GM19351 (cell line): ENCODE data around the gene CPSF7.
"Not testable (repeated sequence)": the region's sequence is repeated elsewhere in the genome, so short reads cannot be mapped to it uniquely, and the experiment has no call there.

Experiments used
- ATAC-seq: cut with Tn5 transposase; IDR thresholded peaks from one replicate; pipeline ENCODE4 v1.9.1; 2021; ENCODE audit warnings: mild to moderate bottlenecking, moderate library complexity; ENCODE audit not compliant: unreplicated experiment

CPSF7 gene, protein sequence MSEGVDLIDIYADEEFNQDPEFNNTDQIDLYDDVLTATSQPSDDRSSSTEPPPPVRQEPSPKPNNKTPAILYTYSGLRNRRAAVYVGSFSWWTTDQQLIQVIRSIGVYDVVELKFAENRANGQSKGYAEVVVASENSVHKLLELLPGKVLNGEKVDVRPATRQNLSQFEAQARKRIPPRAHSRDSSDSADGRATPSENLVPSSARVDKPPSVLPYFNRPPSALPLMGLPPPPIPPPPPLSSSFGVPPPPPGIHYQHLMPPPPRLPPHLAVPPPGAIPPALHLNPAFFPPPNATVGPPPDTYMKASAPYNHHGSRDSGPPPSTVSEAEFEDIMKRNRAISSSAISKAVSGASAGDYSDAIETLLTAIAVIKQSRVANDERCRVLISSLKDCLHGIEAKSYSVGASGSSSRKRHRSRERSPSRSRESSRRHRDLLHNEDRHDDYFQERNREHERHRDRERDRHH

DNA sequence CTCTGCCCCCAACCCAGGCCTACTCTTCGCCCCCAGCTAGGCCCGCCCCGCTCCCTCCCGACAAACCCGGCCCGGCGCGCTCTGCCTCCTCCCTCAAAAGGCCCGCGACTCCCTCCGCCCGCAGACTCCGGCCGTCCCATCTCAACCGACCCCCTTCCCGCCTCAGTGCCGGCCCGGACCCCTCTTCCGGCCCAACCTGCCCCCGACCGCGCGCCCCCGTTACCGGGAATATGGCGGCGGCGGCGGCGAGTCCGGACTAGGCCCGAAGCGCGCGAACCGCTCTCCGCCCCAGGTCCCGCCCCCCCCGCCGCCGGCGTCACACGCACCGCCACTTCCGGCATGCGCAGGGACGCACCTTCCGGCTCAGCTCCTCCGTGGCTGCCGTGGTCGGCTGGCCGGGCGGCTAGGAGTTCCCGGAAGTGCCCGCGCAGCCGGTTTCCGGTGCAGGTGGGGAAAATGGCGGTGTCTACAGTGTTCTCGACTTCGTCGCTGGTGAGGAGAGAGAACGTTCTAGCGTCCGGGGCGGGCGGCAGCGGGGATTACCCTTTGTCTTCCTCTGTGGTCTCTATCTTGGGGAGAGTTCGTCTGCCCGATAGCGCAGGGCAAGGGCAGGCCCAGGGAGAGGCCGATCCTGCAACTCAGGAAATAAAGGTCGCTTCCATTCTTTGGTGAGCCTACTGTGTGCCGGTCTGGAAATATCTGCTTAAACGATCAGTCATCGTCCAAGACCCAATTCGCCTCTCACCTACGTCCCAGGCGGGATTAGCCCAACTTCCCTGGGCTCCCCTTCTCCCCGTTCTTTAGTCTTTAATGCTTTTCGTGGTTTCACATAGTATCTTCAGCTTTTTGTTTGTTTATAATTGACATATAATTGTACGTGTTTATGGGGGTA lies at the start of gene CPSF7, which contains the start of gene SDHAF2:
TSS of gene CPSF7 (minus strand) at position 285 of the 892 bp plus-strand sequence. CDS start 740 bp downstream, outside the sequence.
TSS of gene SDHAF2 (plus strand) at position 434 of the 892 bp plus-strand sequence. CDS start at position 457, 23 bp downstream.
- peak; percentile 91 for ATAC-seq

DNA sequence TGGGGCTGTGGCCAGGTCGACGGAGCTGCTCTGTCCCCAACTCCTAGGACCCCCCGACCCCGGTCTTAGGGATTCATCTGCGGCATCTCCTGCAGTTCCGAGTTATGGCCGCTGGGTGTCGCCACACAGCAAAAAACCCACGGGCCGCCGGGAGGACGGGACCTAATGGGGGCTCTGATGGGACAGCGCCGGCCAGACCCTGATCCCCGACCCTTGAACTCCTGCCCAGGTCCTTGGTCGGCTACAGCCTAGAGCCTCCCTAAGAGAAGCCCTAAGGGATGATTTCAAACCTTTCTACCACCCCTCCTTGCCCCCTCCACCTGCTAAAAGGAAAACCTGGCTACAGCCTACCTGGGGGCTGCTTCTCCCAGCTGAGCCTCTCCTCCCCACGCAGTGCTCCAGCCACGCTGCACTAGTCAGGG lies 48.0 kb upstream of the CPSF7 start:
- ATAC-seq = no peak

DNA sequence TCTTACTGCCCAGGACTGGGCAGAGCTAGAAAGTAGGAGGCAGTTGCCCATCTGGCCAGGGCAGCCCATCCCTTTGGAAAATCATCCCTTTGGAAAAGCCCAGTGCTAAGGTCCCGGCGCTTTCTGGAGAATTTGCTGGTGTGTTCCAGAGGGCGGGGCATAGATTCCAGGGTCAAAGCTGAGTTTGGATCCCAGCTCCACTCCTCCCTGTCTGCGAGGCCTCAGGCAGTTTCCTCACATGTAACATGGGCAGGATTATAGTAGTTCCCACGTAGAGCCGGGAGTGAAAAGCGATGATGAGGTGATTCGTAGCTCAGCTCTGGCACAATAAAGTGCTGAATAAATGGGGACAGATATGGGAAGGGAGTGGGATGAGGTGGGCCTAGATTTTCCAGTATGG lies 47.4 kb upstream of the CPSF7 start:
- ATAC-seq = no peak

DNA sequence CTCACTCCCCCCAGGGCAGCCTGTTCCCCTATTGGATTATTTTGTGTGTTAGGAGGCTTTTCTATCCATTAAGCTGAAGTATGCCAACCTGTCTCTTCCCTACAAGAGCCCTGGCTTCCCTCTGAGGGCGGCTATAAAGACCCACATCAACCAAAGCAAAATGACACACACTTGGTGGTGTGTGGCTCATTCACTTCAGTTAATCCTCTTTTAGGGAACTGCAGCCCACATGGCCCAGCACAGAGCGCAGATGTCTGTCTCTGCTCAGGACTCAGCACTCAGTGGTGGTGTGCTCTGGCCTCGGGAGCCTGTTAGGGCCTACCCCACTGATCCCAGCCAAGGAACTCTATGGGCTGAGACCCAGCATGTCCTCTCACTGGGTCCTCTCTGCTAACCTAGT lies 46.6 kb upstream of the CPSF7 start:
- ATAC-seq = no peak

DNA sequence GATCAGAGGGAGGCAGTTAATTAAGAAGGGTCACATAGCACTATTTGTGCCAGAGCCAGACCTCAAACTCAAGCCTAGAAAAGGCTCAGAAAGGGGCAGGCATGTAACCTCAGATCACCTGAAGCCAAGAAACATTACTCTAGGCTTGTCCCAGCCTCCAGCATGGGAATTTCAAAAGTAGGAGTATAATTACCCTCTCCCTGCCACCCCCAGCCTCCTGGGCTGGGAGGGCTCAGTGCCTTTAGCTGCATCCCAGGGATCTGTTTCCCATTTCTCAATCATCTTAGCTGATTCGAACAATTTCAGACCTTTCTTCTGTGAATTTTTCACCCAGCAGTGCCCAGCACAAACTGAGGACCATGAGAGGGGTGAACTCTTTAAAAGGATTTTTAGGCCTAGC lies 45.7 kb upstream of the CPSF7 start:
- ATAC-seq = no peak

DNA sequence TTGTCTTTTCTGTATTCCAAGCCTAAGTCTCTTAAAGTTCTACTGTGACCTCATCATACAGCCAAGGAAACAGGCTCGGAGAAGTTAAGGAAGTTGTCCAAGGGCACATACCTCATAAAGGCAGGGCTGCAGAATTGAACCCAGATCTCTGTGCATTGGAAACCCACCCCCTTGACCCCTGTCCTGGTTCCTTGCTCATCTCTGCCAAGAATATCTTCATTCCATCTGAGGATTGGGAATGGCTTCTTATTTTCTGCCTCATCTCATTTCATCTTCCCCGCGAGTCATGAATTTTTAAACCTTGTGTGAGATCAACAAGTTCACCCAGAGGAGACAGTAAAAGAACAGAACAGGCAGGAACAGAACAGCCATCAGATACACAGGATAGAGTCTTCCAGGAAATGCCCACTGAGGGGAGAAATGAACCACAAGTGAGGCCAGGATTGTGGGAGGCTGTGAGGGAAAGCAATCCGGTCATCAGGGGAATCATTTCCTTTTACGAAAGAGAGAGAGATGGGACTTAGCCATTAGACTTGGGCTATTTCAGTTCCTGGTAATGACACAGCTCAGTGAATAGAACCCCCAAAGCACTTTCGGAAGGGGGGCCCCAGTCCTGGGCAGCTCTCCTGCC lies 44.4 kb upstream of the CPSF7 start:
- no peak for ATAC-seq

DNA sequence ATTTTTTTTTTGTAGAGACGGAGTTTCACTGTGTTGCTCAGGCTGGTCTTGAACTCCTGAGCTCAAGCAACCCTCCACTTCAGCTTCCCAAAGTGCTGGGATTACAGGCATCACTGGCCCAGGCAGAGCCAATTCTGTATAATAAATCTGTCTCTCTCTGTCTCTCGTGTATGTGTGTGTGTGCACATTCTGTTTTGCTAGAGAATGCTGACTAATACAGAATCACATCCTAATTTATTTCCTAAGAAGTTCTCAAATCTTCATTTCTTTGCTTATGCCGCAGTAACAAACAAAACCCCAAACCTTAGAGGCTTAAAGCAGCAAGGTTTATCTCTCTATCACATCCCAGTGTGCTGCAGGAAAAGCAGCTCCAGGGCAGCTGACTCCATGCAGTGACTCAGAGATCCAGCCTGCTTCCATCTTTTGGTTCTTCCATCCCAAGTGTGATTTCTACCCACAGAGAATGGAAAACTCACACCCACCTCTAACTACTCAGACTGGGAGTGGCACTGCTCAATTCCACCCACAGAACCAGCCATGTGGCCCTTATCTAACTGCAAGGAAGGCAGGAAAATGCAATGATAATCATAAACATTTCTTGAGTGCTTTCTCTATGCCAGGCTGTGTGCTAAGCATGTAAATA lies 43.7 kb upstream of the CPSF7 start:
- ATAC-seq = no peak

DNA sequence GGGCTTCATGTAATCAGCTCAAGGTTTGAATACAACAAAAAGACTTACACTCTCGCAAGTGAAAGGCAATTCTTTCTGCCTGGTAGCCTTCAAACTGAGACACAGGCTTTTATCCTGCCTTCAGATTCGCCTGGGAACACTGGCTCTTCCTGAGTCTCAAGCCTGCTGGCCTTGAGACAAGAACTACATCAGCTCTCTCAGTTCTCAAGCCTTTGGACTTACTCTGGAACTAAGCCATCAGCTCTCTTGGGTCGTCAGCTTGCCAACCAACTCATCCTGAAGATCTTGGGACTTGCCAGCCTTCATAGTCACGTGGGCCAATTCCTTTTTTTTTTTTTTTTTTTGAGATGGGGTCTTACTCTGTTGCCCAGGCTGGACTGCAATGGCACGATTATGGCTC lies 43.1 kb upstream of the CPSF7 start:
- no peak for ATAC-seq

DNA sequence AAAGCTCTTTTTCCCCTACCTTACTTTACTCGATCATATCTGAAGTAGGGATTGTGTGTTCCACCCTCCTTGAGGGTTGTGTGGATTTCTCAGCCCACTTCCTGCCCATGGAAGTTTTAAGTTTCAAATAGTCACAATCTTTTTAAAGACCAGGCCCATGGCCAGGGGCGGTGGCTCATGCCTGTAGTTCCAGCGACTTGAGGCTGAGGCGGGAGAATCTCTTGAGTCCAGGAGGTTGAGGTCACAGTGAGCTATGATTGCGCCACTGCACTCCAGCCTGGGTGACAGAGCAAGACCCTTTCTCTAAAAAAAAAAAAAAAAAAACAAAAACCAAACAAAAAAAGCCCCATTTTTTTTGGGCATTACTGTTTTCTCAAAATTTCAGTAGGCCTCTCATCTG lies 42.5 kb upstream of the CPSF7 start:
- no peak for ATAC-seq

DNA sequence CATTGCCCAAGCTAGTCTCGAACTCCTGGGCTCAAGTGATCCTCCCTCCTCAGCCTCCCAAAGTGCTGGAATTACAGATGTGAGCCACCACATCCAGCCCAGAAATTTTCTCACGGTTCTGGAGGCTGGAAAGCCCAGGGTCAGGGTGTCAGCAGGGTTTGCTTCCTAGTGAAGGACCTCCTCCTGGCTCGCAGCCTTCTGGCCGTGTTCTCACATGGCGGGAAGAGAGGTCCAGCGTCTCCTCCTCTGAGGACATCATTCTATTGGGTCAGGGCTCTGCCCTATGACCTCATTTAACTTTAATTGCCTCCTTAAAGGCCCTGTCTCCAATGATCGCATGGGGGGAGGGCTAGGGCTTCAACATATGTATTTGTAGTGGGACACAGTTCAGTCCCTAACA lies 38.2 kb upstream of the CPSF7 start:
- ATAC-seq = no peak

DNA sequence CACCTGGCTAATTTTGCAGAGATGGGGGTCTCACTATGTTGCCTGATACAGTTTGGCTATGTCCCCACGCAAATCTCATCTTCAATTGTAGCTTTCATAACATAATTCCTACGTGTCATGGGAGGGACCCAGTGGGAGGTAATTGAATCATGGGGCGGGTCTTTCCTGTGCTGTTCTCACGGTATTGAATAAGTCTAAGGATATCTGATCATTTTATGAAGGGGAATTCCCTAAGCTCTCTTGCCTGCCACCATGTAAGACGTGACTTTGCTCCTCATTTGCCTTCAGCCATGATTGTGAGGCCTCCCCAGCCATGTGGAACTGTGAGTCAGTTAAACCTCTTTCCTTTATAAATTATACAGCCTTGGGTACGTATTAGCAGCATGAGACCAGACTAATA lies 37.8 kb upstream of the CPSF7 start:
- ATAC-seq = not testable (repeated sequence)

DNA sequence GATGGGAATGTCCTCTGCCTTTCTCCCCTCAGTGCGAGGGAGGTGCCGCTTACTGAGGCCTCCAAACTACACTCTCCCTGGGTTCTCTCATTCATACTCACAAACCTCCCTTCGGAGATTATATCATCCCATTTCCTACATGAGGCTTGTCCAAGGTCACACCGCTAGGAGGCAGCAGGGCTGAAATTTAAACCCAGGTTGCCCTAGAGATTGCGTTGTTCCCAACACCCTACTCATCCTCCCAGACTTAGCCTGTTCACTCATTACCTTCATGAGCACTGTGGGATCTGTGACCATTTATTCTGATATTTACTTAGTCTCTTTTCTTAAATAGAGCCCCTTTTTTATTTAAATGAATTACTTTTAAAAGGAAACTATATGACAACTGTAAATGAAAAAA lies 31.2 kb upstream of the CPSF7 start:
- no peak for ATAC-seq

DNA sequence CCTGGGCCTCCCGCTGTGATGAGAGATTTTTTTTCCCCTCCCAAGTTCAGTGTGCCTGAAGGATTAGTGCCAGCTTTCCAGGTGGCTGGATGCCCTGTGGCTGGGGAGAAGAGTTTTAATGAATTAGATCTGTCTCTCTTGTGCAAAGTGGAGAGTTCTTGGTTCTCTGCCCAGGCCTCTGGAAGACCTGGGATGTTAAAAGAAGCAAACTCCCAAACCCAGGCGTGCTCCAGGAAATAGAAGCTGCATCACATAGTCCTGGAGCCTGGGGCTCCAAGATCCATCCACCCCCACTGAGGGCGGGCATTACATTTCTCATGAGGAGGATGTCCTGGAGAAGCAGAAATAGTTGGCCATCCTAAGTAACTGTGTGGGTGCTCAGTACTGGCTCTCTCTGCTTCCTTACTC lies 30.7 kb upstream of the CPSF7 start:
- ATAC-seq = no peak

DNA sequence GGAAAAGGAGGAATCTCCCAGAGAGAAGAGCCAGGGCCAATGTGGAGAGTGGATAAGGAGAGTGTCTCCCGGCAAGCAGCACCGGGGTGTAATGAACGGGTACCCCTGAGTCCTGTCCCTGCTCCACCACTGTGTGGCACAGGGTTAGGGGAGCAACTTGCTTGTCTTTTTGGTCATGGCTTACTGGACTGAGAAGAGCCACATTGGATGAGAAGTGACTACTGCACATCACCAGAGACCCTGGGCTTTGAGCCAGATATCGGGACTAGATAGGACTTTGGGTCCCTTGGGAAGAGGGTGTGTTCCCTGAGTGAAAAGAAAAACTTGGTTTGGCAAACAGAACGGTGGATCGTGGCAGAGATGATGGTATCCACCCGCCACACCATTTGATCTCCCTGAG lies 24.7 kb upstream of the CPSF7 start:
- ATAC-seq = no peak

DNA sequence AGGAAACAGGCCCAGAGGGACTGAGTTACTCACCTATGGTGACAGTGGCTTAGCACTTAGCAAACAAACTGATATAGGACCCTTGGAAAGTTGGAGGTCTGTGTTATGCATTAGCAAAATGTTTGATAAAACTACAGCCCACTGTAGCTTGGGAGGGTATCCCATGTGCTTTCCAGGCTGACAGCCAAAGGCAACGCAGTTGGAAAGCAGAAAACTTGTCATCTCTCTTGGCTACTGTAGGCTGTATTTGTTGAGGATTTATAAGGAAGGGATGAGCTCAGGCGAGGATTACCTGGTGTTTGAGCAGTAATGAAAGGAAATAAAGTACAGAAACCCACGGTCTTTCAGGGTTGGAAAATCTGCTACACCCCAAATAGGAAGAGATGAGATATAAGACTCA lies 23.9 kb upstream of the CPSF7 start:
- no peak for ATAC-seq

DNA sequence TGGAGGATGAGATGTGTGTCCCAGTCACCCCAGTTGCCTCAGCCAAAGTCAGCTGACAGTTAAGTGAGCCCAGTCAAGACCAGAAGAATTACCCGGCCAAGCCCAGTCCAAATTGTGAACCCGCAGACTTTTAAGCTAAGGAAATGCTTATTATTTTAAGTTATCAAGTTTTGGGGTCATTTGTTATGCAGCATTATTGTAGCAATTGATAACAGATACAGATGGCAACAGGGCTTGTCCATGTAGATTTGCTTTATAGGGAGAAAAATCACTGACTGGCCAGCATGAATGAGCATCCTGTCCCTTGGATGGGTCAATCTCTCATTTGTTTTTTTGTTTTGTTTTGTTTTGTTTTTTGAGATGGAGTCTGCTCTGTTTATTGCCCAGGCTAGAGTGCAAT lies 23.1 kb upstream of the CPSF7 start:
- ATAC-seq = no peak

DNA sequence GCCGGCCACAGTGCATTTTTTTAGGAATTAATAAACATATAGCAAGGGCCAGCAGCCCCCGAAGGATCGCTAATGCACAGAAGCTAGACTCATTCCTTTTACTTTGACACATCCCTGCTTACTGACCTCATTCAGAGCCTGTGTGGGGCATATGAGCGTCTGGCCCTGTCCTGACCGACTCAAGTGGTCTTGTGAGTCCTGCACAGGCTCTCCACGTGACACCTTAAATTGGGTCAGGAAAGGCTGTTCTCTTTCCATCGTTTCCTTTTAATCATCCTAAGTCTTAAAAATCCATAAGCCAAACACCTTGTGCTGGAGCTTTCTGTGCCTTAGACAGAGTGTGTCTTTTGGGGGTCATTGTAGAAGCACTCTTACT lies 18.8 kb upstream of the CPSF7 start:
- ATAC-seq = no peak

DNA sequence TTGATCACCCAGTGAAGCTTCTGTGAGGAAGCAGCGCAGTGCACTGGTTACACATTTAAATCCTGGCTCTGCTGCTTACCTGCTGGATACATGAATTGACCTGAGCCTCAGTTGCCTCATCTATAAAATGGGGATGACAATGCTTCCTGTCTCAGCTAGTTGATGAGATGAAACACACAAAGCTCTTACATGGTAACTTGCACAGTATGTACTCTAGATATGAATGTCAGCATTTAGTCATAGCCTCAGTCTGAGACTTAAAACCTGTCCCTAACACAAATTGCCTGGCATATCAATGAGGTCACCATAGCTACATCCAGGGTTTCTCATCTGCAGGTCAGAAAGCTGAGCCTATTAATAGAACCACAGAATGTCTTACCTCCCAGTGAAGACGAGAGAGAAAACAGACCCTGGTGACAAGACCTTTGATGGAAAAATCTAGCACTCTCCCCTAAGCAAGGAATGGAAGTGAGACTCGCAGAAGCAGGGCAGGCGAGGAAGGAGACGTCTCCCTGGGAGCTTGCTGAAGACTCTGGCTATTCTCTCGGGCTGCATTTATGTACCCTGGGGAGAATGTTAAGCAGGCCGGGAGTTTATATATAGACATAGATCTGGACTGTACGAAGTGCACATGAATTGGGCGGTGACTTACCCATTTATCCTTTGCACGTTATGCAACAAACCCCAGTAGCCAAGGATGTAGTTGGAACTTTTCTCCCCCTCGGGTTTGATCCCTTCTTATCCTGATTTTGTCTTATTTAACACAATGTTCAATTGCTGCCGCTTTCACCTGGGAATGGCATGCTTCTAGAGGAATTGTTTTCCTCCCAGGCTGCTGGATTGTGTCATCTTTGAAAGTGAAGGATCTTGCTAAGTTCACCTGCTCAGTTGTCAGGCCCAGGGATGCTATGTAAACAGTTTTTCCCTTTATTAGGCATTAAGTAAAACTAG lies 18.1 kb upstream of the CPSF7 start:
- ATAC-seq = no peak

DNA sequence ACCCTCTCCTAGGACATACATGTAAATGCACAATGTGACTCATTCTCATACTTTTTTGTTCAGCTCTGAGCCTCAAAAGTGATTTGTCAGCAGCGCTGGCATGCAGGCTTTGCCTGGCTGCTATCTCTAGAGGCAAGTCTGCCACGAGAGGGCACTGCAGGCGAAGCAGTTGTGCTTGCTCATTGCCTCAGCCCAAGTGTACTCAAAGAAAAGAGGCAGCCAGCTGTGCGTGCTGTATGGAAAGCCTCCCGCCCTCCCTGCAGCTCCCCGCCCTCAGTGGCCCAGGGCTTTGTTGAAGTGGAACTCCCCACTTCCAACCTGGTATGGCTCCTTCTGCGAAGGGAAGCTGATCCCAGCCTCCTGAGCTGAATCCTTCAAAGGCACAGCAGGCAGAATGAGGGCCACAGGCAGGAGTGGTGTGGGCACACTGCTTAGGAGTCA lies 16.5 kb upstream of the CPSF7 start:
- peak; percentile 66 for ATAC-seq

DNA sequence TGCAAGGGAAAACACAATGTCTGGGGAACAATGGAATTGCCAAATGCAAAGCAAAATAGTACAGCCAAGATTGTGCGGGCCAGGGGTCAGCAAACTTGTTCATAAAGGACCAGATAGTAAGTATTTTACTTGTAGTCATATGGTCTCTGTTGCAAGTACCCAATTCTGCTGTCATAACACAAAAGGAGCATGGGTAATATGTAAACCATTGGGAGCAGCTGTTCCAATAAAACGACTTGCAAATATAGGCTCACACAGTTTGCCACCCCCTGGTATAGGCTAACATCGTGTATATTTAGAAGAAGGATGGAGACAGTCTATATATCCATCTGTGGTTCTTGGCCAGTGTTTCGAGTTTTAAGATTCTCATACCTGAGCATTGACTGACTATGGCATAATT lies 15.7 kb upstream of the CPSF7 start:
- ATAC-seq = no peak
